Thyroid gland (tissue), 4 donors: ENCODE measurements around the gene LOXHD1.

Source experiments
- POLR2A ChIP-seq, 2 donors: fragments of 450-650 bp; IDR thresholded peaks; one replicate each; pipeline ENCODE4 v1.6.1; 2017; ENCODE audit warnings: antibody characterized with exemption in 2 of 2, mild to moderate bottlenecking in 2 of 2, moderate library complexity in 1 of 2
- TF ChIP-seq, protein P1 (sequence below), 6 experiments: fragments of 200-600 bp in 3 of 6; fragments of 450-650 bp in 3 of 6; sonication (generic) in 3 of 6; IDR thresholded peaks; one replicate each; pipeline ENCODE4 v1.5.1; 2016 to 2019; ENCODE audit warnings: antibody characterized with exemption in 6 of 6, mild to moderate bottlenecking in 2 of 6, inconsistent platforms in 1 of 6, moderate library complexity in 1 of 6

DNA sequence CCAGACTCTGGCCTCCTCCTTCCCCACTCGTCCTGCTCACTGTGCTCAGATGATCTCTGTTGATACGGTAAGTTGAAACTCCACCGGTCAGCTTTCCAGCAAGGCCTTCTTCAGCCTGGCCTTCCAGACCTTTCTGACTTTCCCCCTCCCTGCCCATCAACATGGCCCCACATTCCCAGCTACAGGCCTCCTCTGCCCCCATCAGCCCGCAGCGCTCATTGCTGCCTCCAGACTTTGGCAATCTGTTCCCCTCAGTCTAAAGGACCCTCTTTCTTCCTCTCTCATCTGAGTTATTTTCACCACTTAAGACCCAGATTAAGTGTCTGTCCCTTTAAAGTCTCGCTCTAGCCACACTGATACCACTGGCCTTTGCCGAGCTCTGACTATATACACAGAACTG is 10.6 kb downstream of the LOXHD1 start:
- no peak for TF ChIP-seq POLR2A (IDR thresholded peaks at IDR 0.05)
- TF ChIP-seq, protein P1, sequence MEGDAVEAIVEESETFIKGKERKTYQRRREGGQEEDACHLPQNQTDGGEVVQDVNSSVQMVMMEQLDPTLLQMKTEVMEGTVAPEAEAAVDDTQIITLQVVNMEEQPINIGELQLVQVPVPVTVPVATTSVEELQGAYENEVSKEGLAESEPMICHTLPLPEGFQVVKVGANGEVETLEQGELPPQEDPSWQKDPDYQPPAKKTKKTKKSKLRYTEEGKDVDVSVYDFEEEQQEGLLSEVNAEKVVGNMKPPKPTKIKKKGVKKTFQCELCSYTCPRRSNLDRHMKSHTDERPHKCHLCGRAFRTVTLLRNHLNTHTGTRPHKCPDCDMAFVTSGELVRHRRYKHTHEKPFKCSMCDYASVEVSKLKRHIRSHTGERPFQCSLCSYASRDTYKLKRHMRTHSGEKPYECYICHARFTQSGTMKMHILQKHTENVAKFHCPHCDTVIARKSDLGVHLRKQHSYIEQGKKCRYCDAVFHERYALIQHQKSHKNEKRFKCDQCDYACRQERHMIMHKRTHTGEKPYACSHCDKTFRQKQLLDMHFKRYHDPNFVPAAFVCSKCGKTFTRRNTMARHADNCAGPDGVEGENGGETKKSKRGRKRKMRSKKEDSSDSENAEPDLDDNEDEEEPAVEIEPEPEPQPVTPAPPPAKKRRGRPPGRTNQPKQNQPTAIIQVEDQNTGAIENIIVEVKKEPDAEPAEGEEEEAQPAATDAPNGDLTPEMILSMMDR (IDR thresholded peaks at IDR 0.05) = no peak
